ENCODE data around the gene CDH13.

CDH13 gene

GRCh38 chr16:83238949-83239691 is 612.4 kb downstream of the CDH13 start:
- H3K4me3 ChIP-seq (ENCODE audit: low read depth, low read length), result no peak overlapping the region
- H3K9me3 ChIP-seq (ENCODE audit: control insufficient read depth, insufficient read depth, low read depth, low read length), result no peaks in the 10 kb centered on the region
- H3K27me3 ChIP-seq (ENCODE audit: control insufficient read depth, insufficient read depth, low read length), result no peaks in the 10 kb centered on the region
- no peak overlapping the region for H3K9ac ChIP-seq (ENCODE audit: low read length)
- H3K36me3 ChIP-seq (ENCODE audit: control insufficient read depth, insufficient read depth, low read length), result no peaks in the 10 kb centered on the region
- H3K4me1 ChIP-seq (ENCODE audit: control insufficient read depth, insufficient read depth, low read length), result no peaks in the 10 kb centered on the region
- H3K27ac ChIP-seq (ENCODE audit: low read depth, low read length), result no peak overlapping the region

- Histone ChIP-seq H3K27me3 (ENCODE audit: control insufficient read depth, insufficient read depth, low read length) (no peaks in the 10 kb centered on the region), H3K27ac (ENCODE audit: low read depth, low read length) (no peak overlapping the region), H3K9me3 (ENCODE audit: control insufficient read depth, insufficient read depth, low read depth, low read length) (no peaks in the 10 kb centered on the region), H3K4me3 (ENCODE audit: low read depth, low read length) (no peak overlapping the region), H3K9ac (ENCODE audit: low read length) (no peak overlapping the region), H3K36me3 (ENCODE audit: control insufficient read depth, insufficient read depth, low read length) (no peaks in the 10 kb centered on the region), H3K4me1 (ENCODE audit: control insufficient read depth, insufficient read depth, low read length) (peaks cover 10% of the 10 kb centered on the region)
Observed at GRCh38 chr16:83244057-83244456, 617.3 kb downstream of the CDH13 start.

DNA sequence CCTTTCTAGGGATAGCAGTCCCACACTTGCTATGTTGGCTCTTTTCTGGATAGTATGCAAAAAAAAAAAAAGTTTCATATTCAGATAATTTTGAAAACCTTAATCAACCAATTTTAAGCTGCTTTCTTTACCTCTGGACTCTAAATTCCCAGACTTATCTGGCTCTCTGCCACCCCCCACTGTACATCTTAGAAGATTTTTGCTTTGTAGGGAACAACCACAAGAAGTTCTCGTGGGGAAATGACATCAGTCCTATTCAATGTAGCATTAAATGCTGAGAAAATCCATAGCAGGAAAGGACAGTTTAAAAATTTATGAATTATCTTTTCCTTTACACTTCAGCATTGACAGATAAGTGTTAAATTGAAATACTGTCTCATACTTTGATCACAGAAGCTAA is 618.3 kb downstream of the CDH13 start:
- H3K4me3 ChIP-seq (ENCODE audit: low read depth, low read length), result no peak overlapping the region
- no peaks in the 10 kb centered on the region for H3K36me3 ChIP-seq (ENCODE audit: control insufficient read depth, insufficient read depth, low read length)
- H3K27me3 ChIP-seq (ENCODE audit: control insufficient read depth, insufficient read depth, low read length), result no peaks in the 10 kb centered on the region
- peaks cover 10% of the 10 kb centered on the region for H3K4me1 ChIP-seq (ENCODE audit: control insufficient read depth, insufficient read depth, low read length)
- no peaks in the 10 kb centered on the region for H3K9me3 ChIP-seq (ENCODE audit: control insufficient read depth, insufficient read depth, low read depth, low read length)
- H3K9ac ChIP-seq (ENCODE audit: low read length), result no peak overlapping the region
- no peak overlapping the region for H3K27ac ChIP-seq (ENCODE audit: low read depth, low read length)

- Histone ChIP-seq H3K36me3 (ENCODE audit: control insufficient read depth, insufficient read depth, low read length) (no peaks in the 10 kb centered on the region), H3K4me3 (ENCODE audit: low read depth, low read length) (no peak overlapping the region), H3K9me3 (ENCODE audit: control insufficient read depth, insufficient read depth, low read depth, low read length) (no peaks in the 10 kb centered on the region), H3K4me1 (ENCODE audit: control insufficient read depth, insufficient read depth, low read length) (peaks cover 10% of the 10 kb centered on the region), H3K9ac (ENCODE audit: low read length) (no peak overlapping the region), H3K27ac (ENCODE audit: low read depth, low read length) (no peak overlapping the region), H3K27me3 (ENCODE audit: control insufficient read depth, insufficient read depth, low read length) (no peaks in the 10 kb centered on the region)
Observed at GRCh38 chr16:83247767-83248372, 621.1 kb downstream of the CDH13 start.

DNA sequence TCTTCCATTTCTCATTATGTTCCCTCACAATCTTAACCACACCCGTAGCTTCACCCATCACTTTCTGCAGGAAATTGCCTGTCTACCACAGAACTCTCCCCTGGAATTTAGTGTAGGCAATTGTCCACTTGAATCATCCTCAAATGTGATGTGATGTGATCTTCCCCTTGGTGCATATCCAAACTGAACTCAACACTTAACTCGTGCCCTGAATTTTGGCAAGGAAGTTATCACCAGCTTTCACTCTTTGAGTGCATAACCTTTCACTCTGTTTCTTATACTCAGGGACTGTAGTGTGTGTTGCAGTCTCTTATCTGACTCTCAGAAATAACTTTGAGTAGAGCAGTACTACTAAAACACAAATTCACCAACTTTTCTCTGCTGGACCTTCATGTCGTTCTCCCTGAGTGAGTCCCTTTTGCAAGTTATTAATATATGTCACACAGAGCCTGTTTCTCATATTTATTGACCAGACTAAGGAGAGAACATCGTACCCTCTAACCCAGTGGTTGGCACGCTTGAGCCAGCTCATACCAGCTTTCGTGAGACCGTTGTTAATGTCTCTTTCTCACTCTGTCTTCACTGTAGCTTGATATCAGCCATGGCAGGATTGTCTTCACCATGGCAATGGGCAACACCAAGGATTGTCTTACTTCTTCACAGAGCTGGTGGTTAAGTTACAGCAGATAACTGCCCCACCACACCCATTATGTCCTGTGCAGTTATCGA is 622.1 kb downstream of the CDH13 start:
- Histone ChIP-seq H3K9me3 (ENCODE audit: control insufficient read depth, insufficient read depth, low read depth, low read length) (no peaks in the 10 kb centered on the region), H3K36me3 (ENCODE audit: control insufficient read depth, insufficient read depth, low read length) (no peaks in the 10 kb centered on the region), H3K4me1 (ENCODE audit: control insufficient read depth, insufficient read depth, low read length) (peaks cover 10% of the 10 kb centered on the region), H3K4me3 (ENCODE audit: low read depth, low read length) (no peak overlapping the region), H3K27ac (ENCODE audit: low read depth, low read length) (no peak overlapping the region), H3K27me3 (ENCODE audit: control insufficient read depth, insufficient read depth, low read length) (no peaks in the 10 kb centered on the region), H3K9ac (ENCODE audit: low read length) (no peak overlapping the region)

DNA sequence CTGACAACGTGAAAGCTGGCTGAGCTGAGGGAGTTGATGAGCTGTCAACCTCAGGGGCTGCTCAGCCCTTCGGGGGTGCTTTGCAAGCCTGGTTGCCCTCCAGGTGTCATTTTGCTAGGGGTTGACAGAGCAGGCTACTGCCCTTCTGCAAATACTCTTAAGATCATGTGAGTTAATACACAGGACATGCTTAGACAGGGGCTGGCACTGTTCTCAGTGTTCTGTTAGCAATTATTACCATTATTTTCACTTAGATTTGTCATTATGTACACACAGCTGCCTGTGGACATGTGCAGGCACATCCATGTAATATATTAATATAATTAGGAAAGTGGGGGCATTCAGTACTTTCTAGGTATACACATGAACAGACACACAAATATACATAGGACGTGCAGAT is 626.8 kb downstream of the CDH13 start:
- no peaks in the 10 kb centered on the region for H3K9me3 ChIP-seq (ENCODE audit: control insufficient read depth, insufficient read depth, low read depth, low read length)
- H3K4me3 ChIP-seq (ENCODE audit: low read depth, low read length), result no peak overlapping the region
- H3K27me3 ChIP-seq (ENCODE audit: control insufficient read depth, insufficient read depth, low read length), result no peaks in the 10 kb centered on the region
- H3K4me1 ChIP-seq (ENCODE audit: control insufficient read depth, insufficient read depth, low read length), result no peaks in the 10 kb centered on the region
- no peak overlapping the region for H3K27ac ChIP-seq (ENCODE audit: low read depth, low read length)
- no peaks in the 10 kb centered on the region for H3K36me3 ChIP-seq (ENCODE audit: control insufficient read depth, insufficient read depth, low read length)
- H3K9ac ChIP-seq (ENCODE audit: low read length), result no peak overlapping the region

- Histone ChIP-seq H3K4me3 (ENCODE audit: low read depth, low read length) (no peak overlapping the region), H3K36me3 (ENCODE audit: control insufficient read depth, insufficient read depth, low read length) (no peaks in the 10 kb centered on the region), H3K27ac (ENCODE audit: low read depth, low read length) (no peak overlapping the region), H3K27me3 (ENCODE audit: control insufficient read depth, insufficient read depth, low read length) (no peaks in the 10 kb centered on the region), H3K4me1 (ENCODE audit: control insufficient read depth, insufficient read depth, low read length) (no peaks in the 10 kb centered on the region), H3K9me3 (ENCODE audit: control insufficient read depth, insufficient read depth, low read depth, low read length) (no peaks in the 10 kb centered on the region), H3K9ac (ENCODE audit: low read length) (no peak overlapping the region)
Observed at GRCh38 chr16:83258366-83258928, 631.7 kb downstream of the CDH13 start.

DNA sequence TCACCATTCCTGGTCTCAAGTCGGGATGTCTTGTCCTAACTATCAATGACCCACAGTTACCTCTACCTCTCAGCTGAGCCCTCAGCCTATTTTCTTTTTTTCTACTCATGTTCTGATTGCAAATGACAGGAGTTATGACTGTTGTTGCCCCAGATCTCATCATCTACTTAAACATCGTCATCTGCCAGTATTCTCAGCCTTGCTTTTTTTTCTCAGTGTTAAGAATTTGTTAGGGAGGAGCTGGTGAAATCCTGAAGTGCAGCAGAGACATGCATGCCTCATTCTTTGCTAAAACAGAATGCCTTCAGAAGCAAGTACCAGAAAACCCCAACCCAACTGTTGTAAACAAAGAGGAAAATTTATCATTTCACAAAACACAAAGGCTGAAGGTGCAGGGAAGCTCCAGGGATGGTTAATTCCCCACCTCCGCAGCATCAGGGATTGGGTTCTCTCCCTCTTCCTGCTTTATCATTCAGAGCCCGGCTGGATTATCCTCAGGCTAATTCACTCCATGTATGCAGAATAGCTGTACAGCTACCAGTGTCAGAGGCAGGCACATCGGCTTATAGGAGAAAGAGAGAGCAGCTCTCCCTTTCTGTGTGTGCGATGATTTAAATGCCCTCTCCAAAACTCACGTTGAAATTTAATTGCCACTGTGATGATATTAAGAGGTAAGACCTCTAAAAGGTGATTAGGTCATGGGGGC is 640.2 kb downstream of the CDH13 start:
- no peaks in the 10 kb centered on the region for H3K36me3 ChIP-seq (ENCODE audit: control insufficient read depth, insufficient read depth, low read length)
- no peak overlapping the region for H3K27ac ChIP-seq (ENCODE audit: low read depth, low read length)
- no peaks in the 10 kb centered on the region for H3K9me3 ChIP-seq (ENCODE audit: control insufficient read depth, insufficient read depth, low read depth, low read length)
- H3K27me3 ChIP-seq (ENCODE audit: control insufficient read depth, insufficient read depth, low read length), result no peaks in the 10 kb centered on the region
- no peaks in the 10 kb centered on the region for H3K4me1 ChIP-seq (ENCODE audit: control insufficient read depth, insufficient read depth, low read length)
- no peak overlapping the region for H3K4me3 ChIP-seq (ENCODE audit: low read depth, low read length)
- H3K9ac ChIP-seq (ENCODE audit: low read length), result no peak overlapping the region

DNA sequence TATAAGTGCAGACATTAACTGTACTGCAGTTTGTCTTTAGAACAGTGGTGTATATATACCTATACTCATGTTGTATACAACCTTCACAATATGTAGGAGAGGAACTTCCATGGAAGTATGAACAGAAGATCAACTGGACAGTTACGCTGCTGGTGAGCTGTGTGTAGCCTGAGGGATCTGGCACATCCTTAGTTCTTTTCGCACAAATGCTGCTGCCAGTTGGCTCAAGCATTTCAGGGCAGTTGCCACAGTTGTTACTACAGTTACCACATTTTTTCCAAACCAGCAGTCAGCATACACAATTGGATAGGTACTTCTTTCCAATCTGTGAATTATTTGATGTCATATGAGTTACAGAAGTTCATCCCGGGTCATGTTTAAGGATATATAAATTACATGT is 641.4 kb downstream of the CDH13 start:
- H3K27me3 ChIP-seq (ENCODE audit: control insufficient read depth, insufficient read depth, low read length), result no peaks in the 10 kb centered on the region
- no peaks in the 10 kb centered on the region for H3K4me1 ChIP-seq (ENCODE audit: control insufficient read depth, insufficient read depth, low read length)
- no peaks in the 10 kb centered on the region for H3K36me3 ChIP-seq (ENCODE audit: control insufficient read depth, insufficient read depth, low read length)
- H3K9ac ChIP-seq (ENCODE audit: low read length), result no peak overlapping the region
- H3K9me3 ChIP-seq (ENCODE audit: control insufficient read depth, insufficient read depth, low read depth, low read length), result no peaks in the 10 kb centered on the region
- H3K27ac ChIP-seq (ENCODE audit: low read depth, low read length), result no peak overlapping the region
- no peak overlapping the region for H3K4me3 ChIP-seq (ENCODE audit: low read depth, low read length)

DNA sequence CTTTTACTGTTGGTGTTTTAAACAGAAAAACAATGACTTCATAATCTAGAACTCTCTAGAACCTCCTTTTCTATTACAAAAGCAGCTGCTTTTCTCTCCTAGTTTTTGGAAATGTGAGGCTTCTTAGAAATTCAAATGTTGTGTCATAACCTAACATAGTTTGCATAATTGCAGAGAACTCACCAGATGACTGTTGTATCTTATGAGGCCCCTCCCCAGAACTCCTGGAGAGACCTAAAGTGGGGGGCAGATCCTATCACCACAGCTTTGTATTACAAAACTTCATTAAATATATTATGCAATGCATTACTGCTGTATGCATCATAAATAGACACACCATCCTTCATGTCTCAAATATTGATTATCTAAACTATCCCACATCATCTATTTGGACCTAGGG is 642.3 kb downstream of the CDH13 start:
- H3K9ac ChIP-seq (ENCODE audit: low read length), result no peak overlapping the region
- no peaks in the 10 kb centered on the region for H3K9me3 ChIP-seq (ENCODE audit: control insufficient read depth, insufficient read depth, low read depth, low read length)
- no peaks in the 10 kb centered on the region for H3K27me3 ChIP-seq (ENCODE audit: control insufficient read depth, insufficient read depth, low read length)
- H3K4me1 ChIP-seq (ENCODE audit: control insufficient read depth, insufficient read depth, low read length), result no peaks in the 10 kb centered on the region
- H3K4me3 ChIP-seq (ENCODE audit: low read depth, low read length), result no peak overlapping the region
- no peak overlapping the region for H3K27ac ChIP-seq (ENCODE audit: low read depth, low read length)
- no peaks in the 10 kb centered on the region for H3K36me3 ChIP-seq (ENCODE audit: control insufficient read depth, insufficient read depth, low read length)
